Measurements from ENCODE around the gene STIM2. TPM values are rescaled to one million over a fixed set of nuclear protein-coding genes. Genes with fewer than 3 reads are reported as not detected.
"Not testable (repeated sequence)": the region's sequence is repeated elsewhere in the genome, so short reads cannot be mapped to it uniquely, and the experiment has no call there.

Gene STIM2
- total RNA-seq (2021) (21.8 and 30.2 TPM in 2 replicates), Bru-seq, nascent RNA (percentile 70 among the genes with signal in this experiment), BruChase-seq, experiment 1, labeled RNA remaining after a 2-hour chase (percentile 55 among the genes with signal in this experiment), BruChase-seq, experiment 2, labeled RNA remaining after a 6-hour chase (percentile 60 among the genes with signal in this experiment)
- long read RNA-seq, full-length matches to known transcripts: 14 of 36 reads
- long read RNA-seq, partial matches to known transcripts: 3 of 36 reads
- long read RNA-seq, other reads (novel, unspliced or antisense): 19 of 36 reads

GRCh38 chr4:26860157-26860921, at the start of gene STIM2:
Gene STIM2, plus strand, starts transcription at chr4:26860841.
- DNase-seq: peak; percentile 84 to 98
- Histone ChIP-seq H3K27ac (peak within 1 kb of the TSS; percentile 67), H3K4me1 (replicated peaks; ENCODE audit: insufficient read depth) (peaks cover 26% of the 10 kb centered on the region), H4K20me1 (ENCODE audit: insufficient read depth) (no peaks in the 10 kb centered on the region), H3K9me3 (ENCODE audit: insufficient read depth, low read depth) (no peaks in the 10 kb centered on the region), H3F3A (ENCODE audit: insufficient read depth, low read depth) (peaks cover 19% of the 10 kb centered on the region), H3K4me3 (peak within 1 kb of the TSS; percentile 65), H2AFZ (peak within 1 kb of the TSS; percentile 96), H3K9me2 (ENCODE audit: insufficient read depth) (no peaks in the 10 kb centered on the region), H3K27me3 (ENCODE audit: insufficient read depth, low read depth) (no peaks in the 10 kb centered on the region), H3K79me2 (ENCODE audit: low read depth) (peaks cover 47% of the 10 kb centered on the region), H3K4me2 (peak within 1 kb of the TSS; percentile 98), H3K36me3 (ENCODE audit: low read depth) (no peaks in the 10 kb centered on the region)
- intact Hi-C loops (cut with micrococcal nuclease; ENCODE audit: unreplicated experiment): loop anchor here (5.0 to 10.0 kb wide), 2 partner anchors 152 to 276 kb away; partner anchors contain the start of gene TBC1D19
- no TSS peak for BruUV-seq (replicated peaks)
- ChIA-PET CTCF (no interaction called here), POLR2A (ENCODE audit: unreplicated experiment) (interaction anchor here (0.6 kb wide), 1 partner anchor 102 kb away, joined by 3 read pairs; no protein-coding TSS in a partner anchor)
- peak; percentile 24; the same call in 1 of the 2 replicates for TF ChIP-seq CTCF (conservative IDR thresholded peaks at IDR 0.05)
- no peak for TF ChIP-seq EZH2 (IDR thresholded peaks at IDR 0.05; ENCODE audit: low read depth)

- H3K27ac ChIP-seq; H3K27me3 ChIP-seq (ENCODE audit: insufficient read depth, low read depth); H3K36me3 ChIP-seq (ENCODE audit: low read depth); H3K9me2 ChIP-seq (ENCODE audit: insufficient read depth); DNase-seq; H3K4me1 ChIP-seq (replicated peaks; ENCODE audit: insufficient read depth); BruUV-seq (replicated peaks); H4K20me1 ChIP-seq (ENCODE audit: insufficient read depth); POLR2A ChIA-PET (ENCODE audit: unreplicated experiment); H3K79me2 ChIP-seq (ENCODE audit: low read depth); intact Hi-C loops (cut with micrococcal nuclease; ENCODE audit: unreplicated experiment); H3K4me3 ChIP-seq; CTCF ChIA-PET; H3K4me2 ChIP-seq; H3F3A ChIP-seq (ENCODE audit: insufficient read depth, low read depth); H3K9me3 ChIP-seq (ENCODE audit: insufficient read depth, low read depth); H2AFZ ChIP-seq: not testable (repeated sequence)
These were observed 49.1 kb upstream of the STIM2 start for GRCh38 chr4:26811571-26811970.

- Histone ChIP-seq H2AFZ (no peak overlapping the region), H3K27me3 (ENCODE audit: insufficient read depth, low read depth) (no peaks in the 10 kb centered on the region), H3K36me3 (ENCODE audit: low read depth) (no peaks in the 10 kb centered on the region), H3K4me1 (replicated peaks; ENCODE audit: insufficient read depth) (no peaks in the 10 kb centered on the region), H3K9me2 (ENCODE audit: insufficient read depth) (no peaks in the 10 kb centered on the region), H3K4me3 (no peak overlapping the region), H4K20me1 (ENCODE audit: insufficient read depth) (no peaks in the 10 kb centered on the region), H3F3A (ENCODE audit: insufficient read depth, low read depth) (no peaks in the 10 kb centered on the region), H3K79me2 (ENCODE audit: low read depth) (no peaks in the 10 kb centered on the region), H3K27ac (no peak overlapping the region), H3K9me3 (ENCODE audit: insufficient read depth, low read depth) (no peaks in the 10 kb centered on the region), H3K4me2 (no peak overlapping the region)
- BruUV-seq (replicated peaks): no TSS peak
- DNase-seq: no peak
- no peak for TF ChIP-seq EZH2 (IDR thresholded peaks at IDR 0.05; ENCODE audit: low read depth)
- TF ChIP-seq CTCF (conservative IDR thresholded peaks at IDR 0.05): no peak
- intact Hi-C loops (cut with micrococcal nuclease; ENCODE audit: unreplicated experiment): no loop called here
- CTCF ChIA-PET: no interaction called here
- POLR2A ChIA-PET (ENCODE audit: unreplicated experiment): no interaction called here
These were observed 48.5 kb upstream of the STIM2 start for GRCh38 chr4:26812049-26812714.

Data from PC-9 (cell line).